B cell (primary cell): ENCODE data around the gene PTGFRN. TPM values are rescaled to one million over a fixed set of nuclear protein-coding genes. Genes with fewer than 3 reads are reported as not detected.

Experiments
- ATAC-seq: fragments of 200-7000 bp; cut with Tn5 transposase; one replicate; pipeline ENCODE4 v1.10.0; 2021; ENCODE audit warnings: low read depth, mild to moderate bottlenecking, moderate number of reproducible peaks, moderate library complexity
- CTCF ChIA-PET: fragments of 350-600 bp; sonication (Branson Sonifier 250); formaldehyde crosslinking; loops from one replicate; lab custom pipeline; 2021; ENCODE audit warnings: antibody characterized with exemption, inconsistent platforms; lab: Charles Lee
- POLR2A ChIA-PET: fragments of 350-600 bp; sonication (Branson Sonifier 250); formaldehyde crosslinking; loops from one replicate; lab custom pipeline; 2021; ENCODE audit warnings: antibody characterized with exemption; lab: Charles Lee
- DNase-seq: peaks from one replicate; pipeline ENCODE4 v3.0.0; 2013
- H2AFZ ChIP-seq: 2 replicates; pipeline ENCODE4 v1.6.1; 2012; ENCODE audit warnings: mild to moderate bottlenecking, low read depth, low read length; ENCODE audit not compliant: insufficient read depth, poor library complexity, severe bottlenecking
- H3K27ac ChIP-seq, 2 donors: 1 replicate in 1 of 2; 2 replicates in 1 of 2; pipeline ENCODE4 v1.5.1; 2012 to 2013; ENCODE audit warnings: low read length in 2 of 2, mild to moderate bottlenecking in 2 of 2, moderate library complexity in 1 of 2
- H3K27me3 ChIP-seq, 4 experiments: fragments of 200-600 bp in 1 of 4; sonication (generic) in 1 of 4; replicated peaks in 1 of 4; 1 replicate in 2 of 4; 2 replicates in 2 of 4; pipeline versions ENCODE4 v1.6.1 to v1.7.0; 2013 to 2016; ENCODE audit warnings: low read length in 3 of 4, mild to moderate bottlenecking in 2 of 4, mixed read lengths in 1 of 4, moderate library complexity in 1 of 4; ENCODE audit not compliant: insufficient read depth in 4 of 4, control insufficient read depth in 3 of 4; ENCODE audit errors: control extremely low read depth in 1 of 4
- H3K36me3 ChIP-seq, 2 experiments: replicated peaks in 1 of 2; 1 replicate in 1 of 2; 2 replicates in 1 of 2; pipeline versions ENCODE4 v1.6.1 to v1.7.1; 2013; ENCODE audit warnings: low read length in 1 of 2; ENCODE audit not compliant: insufficient read depth in 2 of 2, control insufficient read depth in 1 of 2; ENCODE audit errors: control extremely low read depth in 1 of 2, extremely low read depth in 1 of 2
- H3K4me1 ChIP-seq, 2 donors: fragments of 200-600 bp in 1 of 2; sonication (generic) in 1 of 2; 1 replicate in 1 of 2; 2 replicates in 1 of 2; pipeline versions ENCODE4 v1.5.1 to v1.6.1; 2013 to 2017; ENCODE audit warnings: low read length in 2 of 2; ENCODE audit not compliant: control insufficient read depth in 2 of 2, insufficient read depth in 2 of 2
- H3K4me2 ChIP-seq: replicated peaks from 2 replicates; pipeline ENCODE3; 2012; ENCODE audit warnings: mild to moderate bottlenecking, low read depth, low read length; ENCODE audit not compliant: poor library complexity, severe bottlenecking
- H3K4me3 ChIP-seq, 5 experiments: fragments of 200-600 bp in 1 of 5; sonication (generic) in 1 of 5; 1 replicate in 3 of 5; 2 replicates in 2 of 5; pipeline versions ENCODE4 v1.5.1 to v1.7.0; 2011 to 2016; ENCODE audit warnings: low read length in 4 of 5, mild to moderate bottlenecking in 4 of 5, low read depth in 2 of 5, control low read depth in 1 of 5, moderate library complexity in 1 of 5; ENCODE audit not compliant: insufficient read depth in 1 of 5; ENCODE audit errors: control extremely low read depth in 1 of 5, extremely low read depth in 1 of 5
- H3K79me2 ChIP-seq: fragments of 200-600 bp; sonication (generic); one replicate; pipeline ENCODE4 v1.6.0; 2016; ENCODE audit warnings: low read length; ENCODE audit not compliant: control insufficient read depth, insufficient read depth
- H3K9ac ChIP-seq: fragments of 200-600 bp; sonication (generic); 2 replicates; pipeline ENCODE4 v1.6.1; 2017; ENCODE audit warnings: mild to moderate bottlenecking, low read length, moderate library complexity
- H3K9me3 ChIP-seq, 3 donors: one replicate each; pipeline versions ENCODE4 v1.6.1 to v1.7.1; 2013; ENCODE audit warnings: low read length in 2 of 3; ENCODE audit not compliant: control insufficient read depth in 2 of 3, insufficient read depth in 1 of 3; ENCODE audit errors: control extremely low read depth in 1 of 3
- H4K20me1 ChIP-seq: 2 replicates; pipeline ENCODE4 v1.6.0; 2012; ENCODE audit warnings: mild to moderate bottlenecking, low read length; ENCODE audit not compliant: insufficient read depth, control insufficient read depth, poor library complexity, severe bottlenecking
- H3K27ac Mint-ChIP-seq: one replicate; pipeline ENCODE4 v1.8.0; 2021; ENCODE audit warnings: mixed read lengths
- H3K27me3 Mint-ChIP-seq: one replicate; pipeline ENCODE4 v1.8.0; 2021; ENCODE audit warnings: mixed read lengths
- H3K4me1 Mint-ChIP-seq: one replicate; pipeline ENCODE4 v1.8.0; 2021; ENCODE audit warnings: mixed read lengths
- H3K4me3 Mint-ChIP-seq: one replicate; pipeline ENCODE4 v1.8.0; 2021; ENCODE audit warnings: mixed read lengths
- H3K9me3 Mint-ChIP-seq: one replicate; pipeline ENCODE4 v1.8.0; 2022; ENCODE audit warnings: mixed read lengths; ENCODE audit not compliant: insufficient read depth
- EZH2 ChIP-seq: IDR thresholded peaks from 2 replicates; pipeline ENCODE4 v1.6.1; 2012; ENCODE audit warnings: borderline replicate concordance, low read depth, mild to moderate bottlenecking, moderate library complexity, low read length; ENCODE audit not compliant: insufficient read depth, poor library complexity, severe bottlenecking
- WGBS: methylation state at CpG from one replicate; pipeline ENCODE4 v1.1.5; 2013; ENCODE audit warnings: missing lambda C conversion rate; ENCODE audit not compliant: insufficient coverage; 5-methylcytosine and 5-hydroxymethylcytosine counted together
- intact Hi-C: fragments of 100-400 bp; cut with micrococcal nuclease; formaldehyde crosslinking; loops from one replicate; pipeline ENCODE4 v1.10.0; 2022
- polyA plus RNA-seq: library from polyadenylated mRNA; depleted of rRNA; stranded (reverse); fragments of >200 nt; gene quantifications from 2 replicates; pipeline ENCODE4 v1.2.3, GENCODE V29; 2012
- total RNA-seq, 2 donors: library from RNA; stranded (reverse); fragments of 120-200 nt in 1 of 2; gene quantifications; 1 replicate in 1 of 2; 2 replicates in 1 of 2; pipeline versions ENCODE4 v1.2.3 to v1.2.4, GENCODE V29; 2013 to 2022
- TF ChIP-seq, protein P1 (sequence below): fragments of 200-600 bp; IDR thresholded peaks from one replicate; pipeline ENCODE4 v1.8.0; 2022; ENCODE audit warnings: antibody characterized with exemption, mild to moderate bottlenecking

The PTGFRN gene
- total and polyA plus RNA-seq, 2 donors (not counting 1 experiment from before 2014, with no cell fraction given), result 0.17 TPM; not detected in 1

DNA sequence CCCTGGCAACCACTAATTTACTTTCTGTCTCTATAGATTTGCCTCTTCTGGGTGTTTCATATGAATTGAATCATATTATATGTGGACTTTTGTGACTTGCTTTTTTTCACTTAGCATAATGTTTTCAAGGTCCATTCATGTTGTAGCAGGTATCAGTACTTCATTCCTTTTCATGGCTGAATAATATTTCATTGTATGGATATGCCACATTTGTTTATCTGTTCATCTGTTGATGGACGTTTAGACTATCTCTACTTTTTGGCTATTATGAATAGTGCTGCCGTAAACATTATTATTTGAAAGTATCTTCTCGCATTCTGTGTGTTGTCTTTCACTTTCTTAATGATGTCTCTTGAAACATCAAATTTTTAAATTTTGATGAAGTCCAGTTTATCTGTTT lies 59.0 kb downstream of the PTGFRN start:
- Mint-ChIP-seq H3K4me3 (no peak overlapping the region), H3K27ac (no peak overlapping the region), H3K27me3 (peaks cover 17% of the 10 kb centered on the region), H3K4me1 (no peaks in the 10 kb centered on the region), H3K9me3 (no peaks in the 10 kb centered on the region)
- H4K20me1 ChIP-seq, result no peaks in the 10 kb centered on the region
- no peaks in the 10 kb centered on the region for H3K9me3 ChIP-seq
- no peak for TF ChIP-seq EZH2
- TF ChIP-seq, protein P1, sequence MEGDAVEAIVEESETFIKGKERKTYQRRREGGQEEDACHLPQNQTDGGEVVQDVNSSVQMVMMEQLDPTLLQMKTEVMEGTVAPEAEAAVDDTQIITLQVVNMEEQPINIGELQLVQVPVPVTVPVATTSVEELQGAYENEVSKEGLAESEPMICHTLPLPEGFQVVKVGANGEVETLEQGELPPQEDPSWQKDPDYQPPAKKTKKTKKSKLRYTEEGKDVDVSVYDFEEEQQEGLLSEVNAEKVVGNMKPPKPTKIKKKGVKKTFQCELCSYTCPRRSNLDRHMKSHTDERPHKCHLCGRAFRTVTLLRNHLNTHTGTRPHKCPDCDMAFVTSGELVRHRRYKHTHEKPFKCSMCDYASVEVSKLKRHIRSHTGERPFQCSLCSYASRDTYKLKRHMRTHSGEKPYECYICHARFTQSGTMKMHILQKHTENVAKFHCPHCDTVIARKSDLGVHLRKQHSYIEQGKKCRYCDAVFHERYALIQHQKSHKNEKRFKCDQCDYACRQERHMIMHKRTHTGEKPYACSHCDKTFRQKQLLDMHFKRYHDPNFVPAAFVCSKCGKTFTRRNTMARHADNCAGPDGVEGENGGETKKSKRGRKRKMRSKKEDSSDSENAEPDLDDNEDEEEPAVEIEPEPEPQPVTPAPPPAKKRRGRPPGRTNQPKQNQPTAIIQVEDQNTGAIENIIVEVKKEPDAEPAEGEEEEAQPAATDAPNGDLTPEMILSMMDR, result no peak
- H3K27ac ChIP-seq, result no peak overlapping the region
- DNase-seq, result no peak
- H3K9ac ChIP-seq, result no peak overlapping the region
- no peak overlapping the region for H2AFZ ChIP-seq
- H3K36me3 ChIP-seq, result no peaks in the 10 kb centered on the region
- ChIA-PET CTCF (no interaction called here), POLR2A (no interaction called here)
- H3K27me3 ChIP-seq, result no peaks in the 10 kb centered on the region
- intact Hi-C loops, result no loop called here
- H3K4me2 ChIP-seq, result no peak overlapping the region
- no peak overlapping the region for H3K4me3 ChIP-seq
- no peaks in the 10 kb centered on the region for H3K4me1 ChIP-seq
- no CpG with 5 or more reads among the region's 3 CpGs for WGBS
- H3K79me2 ChIP-seq, result no peaks in the 10 kb centered on the region
- no peak for ATAC-seq

DNA sequence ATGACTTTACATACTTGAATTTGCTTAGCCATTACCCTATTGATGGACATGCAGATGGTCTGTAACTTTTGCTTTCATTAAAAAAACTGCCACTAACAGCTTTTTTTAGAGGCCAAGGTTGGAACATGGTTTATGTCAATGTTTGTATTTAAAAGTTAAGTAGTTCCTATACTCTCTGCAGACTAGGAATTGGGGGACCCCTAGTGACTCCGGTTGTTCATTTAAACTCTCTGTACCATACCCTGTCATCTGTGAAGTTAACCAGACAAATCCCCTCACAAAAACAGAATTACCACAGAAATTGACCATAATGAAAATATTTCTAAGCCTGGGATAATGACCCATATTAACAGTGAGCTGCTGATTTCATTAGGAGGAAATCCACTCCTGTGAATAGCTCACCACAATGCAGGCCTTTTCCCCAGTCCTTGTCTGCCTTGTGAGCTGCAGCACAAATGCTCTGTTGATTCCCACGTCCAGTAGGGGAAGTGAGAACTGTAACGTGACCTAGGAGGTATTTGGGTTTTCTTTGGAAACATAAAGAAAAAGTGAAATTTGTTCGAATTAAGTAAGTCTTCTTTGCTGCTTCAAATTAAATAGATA lies 61.6 kb downstream of the PTGFRN start:
- no peaks in the 10 kb centered on the region for H3K4me1 Mint-ChIP-seq
- POLR2A ChIA-PET, result no interaction called here
- Histone ChIP-seq H3K79me2 (no peaks in the 10 kb centered on the region), H3K9ac (no peak overlapping the region), H3K4me1 (no peaks in the 10 kb centered on the region), H3K36me3 (no peaks in the 10 kb centered on the region), H3K4me2 (no peak overlapping the region), H2AFZ (no peak overlapping the region), H3K9me3 (peaks cover 0 to 7% (median 0%) of the 10 kb centered on the region in 3 donors), H3K4me3 (no peak overlapping the region), H4K20me1 (no peaks in the 10 kb centered on the region), H3K27me3 (no peaks in the 10 kb centered on the region), H3K27ac (no peak overlapping the region)
- TF ChIP-seq, protein P1, result no peak
- TF ChIP-seq EZH2, result no peak
- no peak overlapping the region for H3K27ac Mint-ChIP-seq
- H3K27me3 Mint-ChIP-seq, result peaks cover 32% of the 10 kb centered on the region
- ATAC-seq (no peak), DNase-seq (no peak)
- CTCF ChIA-PET, result no interaction called here
- no peak overlapping the region for H3K4me3 Mint-ChIP-seq
- WGBS, result no CpG with 5 or more reads among the region's 4 CpGs
- H3K9me3 Mint-ChIP-seq, result no peaks in the 10 kb centered on the region
- intact Hi-C loops, result no loop called here
